GM10248 (cell line): Measurements from ENCODE around the gene IRF4.
"Not testable (repeated sequence)": the region's sequence is repeated elsewhere in the genome, so short reads cannot be mapped to it uniquely, and the experiment has no call there.

ENCODE experiments used
- CTCF ChIA-PET: fragments of 300-600 bp; sonication (Branson Sonifier 250); formaldehyde crosslinking; extraction: SDS; loops from one replicate; lab custom pipeline; 2021; ENCODE audit warnings: antibody characterized with exemption; lab: Yijun Ruan, JAX
- POLR2A ChIA-PET: fragments of 350-650 bp; sonication (Branson Sonifier 250); formaldehyde crosslinking; extraction: SDS; loops from one replicate; lab custom pipeline; 2020; ENCODE audit warnings: antibody characterized with exemption; lab: Yijun Ruan, JAX
- DNase-seq: peaks from one replicate; pipeline ENCODE4 v3.0.0; 2012; ENCODE audit errors: extremely low spot score
- CTCF ChIP-seq: IDR thresholded peaks from 2 replicates; pipeline ENCODE4 v1.5.1; 2012; ENCODE audit warnings: mild to moderate bottlenecking, low read depth; ENCODE audit errors: extremely low read depth, missing control alignments, control extremely low read depth

Gene IRF4

GRCh38 chr6:374956-375355, 16.6 kb upstream of the IRF4 start:
- CTCF ChIA-PET: interaction anchor here (0.8 to 3.8 kb wide), 2 partner anchors 14 to 187 kb away, joined by 3 to 16 read pairs; no protein-coding TSS in a partner anchor
- no peak for TF ChIP-seq CTCF
- POLR2A ChIA-PET: no interaction called here
- no peak for DNase-seq

- DNase-seq: no peak
- POLR2A ChIA-PET: interaction anchor here (2.3 kb wide), 1 partner anchor 15 kb away, joined by 9 read pairs; the partner anchor contains the start of gene IRF4
- TF ChIP-seq CTCF: no peak
- CTCF ChIA-PET: interaction anchor here (0.7 to 3.8 kb wide), 9 partner anchors 8 to 54 kb away, joined by 3 to 16 read pairs (median 4); no protein-coding TSS in a partner anchor
These were observed 14.5 kb upstream of the IRF4 start for GRCh38 chr6:376827-377640.

- not testable (repeated sequence) for DNase-seq
- CTCF ChIA-PET: interaction anchor here (0.9 to 3.8 kb wide), 7 partner anchors 10 to 44 kb away, joined by 3 to 16 read pairs (median 4); no protein-coding TSS in a partner anchor
- POLR2A ChIA-PET: interaction anchor here (2.3 kb wide), 1 partner anchor 14 kb away, joined by 9 read pairs; the partner anchor contains the start of gene IRF4
These were observed 13.9 kb upstream of the IRF4 start for GRCh38 chr6:377641-378020.

GRCh38 chr6:378090-378957, 13.2 kb upstream of the IRF4 start:
- ChIA-PET CTCF (interaction anchor here (1.1 to 3.8 kb wide), 6 partner anchors 9 to 46 kb away, joined by 4 to 16 read pairs (median 4); no protein-coding TSS in a partner anchor), POLR2A (interaction anchor here (2.2 kb wide), 1 partner anchor 14 kb away, joined by 11 read pairs; the partner anchor contains the start of gene IRF4)
- no peak for TF ChIP-seq CTCF
- peak; percentile 75 for DNase-seq

- CTCF ChIA-PET: interaction anchor here (0.9 to 2.6 kb wide), 4 partner anchors 14 to 47 kb away, joined by 3 to 10 read pairs (median 4); no protein-coding TSS in a partner anchor
- DNase-seq: no peak
- POLR2A ChIA-PET: interaction anchor here (2.2 kb wide), 1 partner anchor 13 kb away, joined by 11 read pairs; the partner anchor contains the start of gene IRF4
- no peak for TF ChIP-seq CTCF
These were observed 12.6 kb upstream of the IRF4 start for GRCh38 chr6:378958-379409.

GRCh38 chr6:379410-380181, 12.0 kb upstream of the IRF4 start:
- no peak for TF ChIP-seq CTCF
- ChIA-PET CTCF (interaction anchor here (0.9 to 1.5 kb wide), 5 partner anchors 10 to 152 kb away, joined by 3 to 6 read pairs (median 3); no protein-coding TSS in a partner anchor), POLR2A (interaction anchor here (2.2 kb wide), 1 partner anchor 12 kb away, joined by 11 read pairs; the partner anchor contains the start of gene IRF4)
- DNase-seq: peak; percentile 79
